HG02884 (cell line): Measurements from ENCODE around the gene SOCS7.
"Not testable (repeated sequence)": the region's sequence is repeated elsewhere in the genome, so short reads cannot be mapped to it uniquely, and the experiment has no call there.

Experiments used
- ATAC-seq: cut with Tn5 transposase; IDR thresholded peaks from one replicate; pipeline ENCODE4 v1.9.1; 2021; ENCODE audit warnings: mild to moderate bottlenecking, moderate library complexity; ENCODE audit not compliant: unreplicated experiment

The SOCS7 gene

GRCh38 chr17:38437313-38437712 is 85.7 kb downstream of the SOCS7 start:
- ATAC-seq: not testable (repeated sequence)

DNA sequence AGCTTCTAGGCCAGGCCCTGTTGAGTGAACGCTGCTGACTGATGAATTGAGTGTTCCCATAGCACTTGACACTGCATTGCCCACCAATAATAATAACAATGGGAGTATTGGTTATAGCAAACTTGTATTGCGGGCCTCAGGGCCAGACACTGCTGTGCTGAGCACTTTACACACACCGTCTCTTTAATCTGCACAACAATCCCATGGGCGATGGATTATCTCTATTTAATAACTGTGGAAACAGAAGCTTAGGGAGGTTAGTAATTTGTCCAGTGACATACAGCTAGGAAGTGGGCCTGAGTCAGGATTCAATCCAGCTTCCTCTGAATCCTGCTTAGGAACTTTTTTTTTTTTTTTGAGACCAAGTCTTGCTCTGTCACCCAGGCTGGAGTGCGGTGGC is 87.8 kb downstream of the SOCS7 start:
- ATAC-seq: no peak

DNA sequence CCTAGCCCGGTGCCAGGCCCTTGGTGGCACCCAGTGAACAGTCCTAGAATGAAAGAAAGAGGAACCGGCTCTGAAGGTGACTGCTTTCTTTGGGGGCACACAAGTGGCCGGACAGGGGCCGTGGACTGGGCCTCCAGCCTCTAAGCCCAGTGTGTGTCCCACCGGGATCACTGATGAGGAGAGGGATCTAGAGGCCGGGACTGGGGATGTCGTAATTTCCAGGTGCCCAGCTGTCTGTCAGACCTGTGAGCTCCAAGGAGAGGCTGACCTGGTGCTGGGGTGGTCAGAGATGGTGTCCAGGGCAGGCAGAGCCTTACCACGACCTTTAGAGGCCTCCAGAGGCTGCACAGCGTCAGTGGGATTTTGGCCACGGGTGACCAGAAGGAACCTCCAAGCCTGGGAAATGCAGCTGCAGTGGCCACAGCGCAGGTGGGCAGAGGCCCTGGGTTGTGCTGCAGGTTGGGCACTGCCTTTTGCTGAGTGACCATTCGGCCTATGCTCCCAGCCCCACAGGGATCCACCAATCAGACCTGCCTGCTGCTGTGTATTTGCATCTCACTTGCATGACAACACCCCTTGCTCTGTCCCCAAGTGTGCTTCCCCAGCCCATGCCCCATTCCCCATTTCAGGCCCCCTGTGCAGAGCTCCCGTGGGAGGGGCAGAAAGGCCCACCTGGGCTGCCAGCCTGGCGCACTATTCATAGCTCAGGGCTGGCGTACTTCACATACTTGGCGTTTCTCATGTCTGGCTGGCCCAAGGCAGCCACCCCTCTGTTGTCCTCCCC is 89.2 kb downstream of the SOCS7 start:
- ATAC-seq: no peak

- no peak for ATAC-seq
These were observed 89.9 kb downstream of the SOCS7 start for GRCh38 chr17:38441429-38442061.

- ATAC-seq: no peak
These were observed 90.9 kb downstream of the SOCS7 start for GRCh38 chr17:38442548-38442947.

DNA sequence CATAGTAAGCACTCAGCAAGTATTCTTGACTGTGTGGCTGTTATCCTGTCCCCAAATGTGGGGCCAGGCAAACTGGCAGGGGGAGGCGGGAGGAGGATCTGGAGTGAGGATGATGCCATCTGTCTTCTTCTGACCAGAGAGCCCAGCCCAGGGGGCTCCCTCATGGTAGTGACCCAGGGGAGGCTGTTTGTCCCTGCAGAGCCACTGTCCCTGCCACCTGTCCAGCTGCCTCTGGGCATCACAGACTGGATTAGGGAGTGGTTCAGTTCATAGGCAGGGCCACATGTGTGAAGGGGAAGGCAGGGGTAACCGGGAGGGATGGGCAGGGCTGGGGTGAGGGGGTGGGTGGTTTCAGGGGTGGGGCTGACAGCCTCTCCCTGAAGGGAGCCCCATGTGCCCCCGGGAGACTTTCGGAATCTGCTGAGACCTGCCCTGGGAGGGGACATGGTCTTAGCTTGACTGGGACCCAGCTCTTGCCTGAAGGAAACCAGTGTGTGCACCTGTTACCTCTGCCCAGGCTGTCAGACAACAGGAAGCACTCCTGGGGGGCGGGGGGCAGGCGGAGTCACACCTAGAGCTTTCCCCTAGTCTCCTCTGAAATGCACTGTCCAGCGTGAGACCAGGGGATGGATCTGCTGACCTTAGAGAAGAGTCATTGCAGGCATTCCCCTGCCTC is 91.8 kb downstream of the SOCS7 start:
- ATAC-seq: no peak

DNA sequence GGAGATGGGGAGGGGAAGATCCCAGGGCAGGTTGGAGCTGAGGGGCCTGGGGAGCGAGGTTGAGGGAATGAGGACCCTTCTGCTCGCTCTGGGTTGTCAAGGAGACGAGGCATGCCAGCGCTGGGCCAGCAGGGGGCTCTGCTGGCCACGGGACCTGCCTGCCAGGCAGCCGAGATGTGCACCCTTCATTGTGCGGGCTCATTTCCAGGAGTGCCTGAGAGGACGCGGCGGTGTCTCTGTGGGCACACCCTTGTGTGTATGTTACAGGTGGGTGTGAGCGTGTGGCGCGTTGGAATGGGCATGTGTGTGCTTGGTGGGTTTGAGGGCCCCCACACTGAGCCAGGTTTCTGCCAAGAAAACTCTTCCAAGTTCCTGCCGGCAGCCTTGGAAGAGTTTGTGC is 92.5 kb downstream of the SOCS7 start:
- ATAC-seq: no peak

DNA sequence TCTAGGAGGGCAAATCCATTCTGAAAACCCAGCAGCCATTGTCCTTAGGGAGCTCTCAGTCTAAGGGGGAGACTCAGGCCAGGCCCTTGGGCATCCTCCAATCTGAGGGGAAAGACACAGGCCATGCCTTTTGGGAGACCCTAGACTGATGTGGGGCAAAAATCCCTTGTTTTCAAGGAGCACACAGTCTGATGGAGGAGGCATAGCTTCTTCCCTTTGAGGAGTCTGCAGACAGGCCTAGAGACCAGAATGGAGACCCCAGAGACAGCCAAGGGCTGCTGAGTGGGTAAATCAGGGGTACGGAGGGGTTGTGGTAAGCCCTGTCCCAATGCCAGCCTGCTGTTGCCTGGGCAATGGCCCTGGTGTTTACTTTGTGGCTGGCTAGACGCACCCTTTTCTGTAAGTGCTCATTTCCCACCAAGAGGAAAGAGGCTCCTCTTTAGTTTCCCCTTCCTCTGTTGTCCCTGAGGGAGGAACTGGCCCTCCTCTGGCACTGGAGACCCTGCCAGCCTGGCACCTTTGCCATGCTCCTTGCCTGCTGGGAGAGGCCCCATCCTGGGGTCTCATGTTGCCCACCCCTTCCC is 96.0 kb downstream of the SOCS7 start:
- ATAC-seq: no peak

GRCh38 chr17:38448208-38448771 is 96.6 kb downstream of the SOCS7 start:
- no peak for ATAC-seq

GRCh38 chr17:38449364-38449763 is 97.7 kb downstream of the SOCS7 start:
- ATAC-seq: no peak

DNA sequence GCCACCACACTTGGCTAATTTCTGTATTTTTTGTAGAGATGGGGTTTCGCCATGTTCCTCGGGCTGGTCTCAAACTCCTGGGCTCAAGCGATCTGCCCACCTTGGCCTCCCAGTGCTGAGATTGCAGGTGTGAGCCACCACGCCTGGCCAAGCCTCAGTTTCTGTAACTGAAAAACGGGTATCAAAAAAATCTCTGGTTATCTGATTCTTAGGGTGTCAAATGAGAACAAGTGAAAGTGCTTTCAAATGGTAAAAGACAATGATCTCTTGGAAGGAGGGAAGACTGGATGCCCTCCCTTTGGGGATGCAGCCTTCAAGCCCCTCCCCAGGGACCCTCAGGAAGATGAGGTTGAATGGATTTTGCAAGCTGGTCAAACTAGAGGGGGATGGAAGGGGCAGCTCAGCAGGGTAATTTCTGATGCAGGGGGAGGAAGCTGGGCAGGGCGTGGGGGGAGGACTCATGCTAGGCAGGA is 98.9 kb downstream of the SOCS7 start:
- no peak for ATAC-seq

DNA sequence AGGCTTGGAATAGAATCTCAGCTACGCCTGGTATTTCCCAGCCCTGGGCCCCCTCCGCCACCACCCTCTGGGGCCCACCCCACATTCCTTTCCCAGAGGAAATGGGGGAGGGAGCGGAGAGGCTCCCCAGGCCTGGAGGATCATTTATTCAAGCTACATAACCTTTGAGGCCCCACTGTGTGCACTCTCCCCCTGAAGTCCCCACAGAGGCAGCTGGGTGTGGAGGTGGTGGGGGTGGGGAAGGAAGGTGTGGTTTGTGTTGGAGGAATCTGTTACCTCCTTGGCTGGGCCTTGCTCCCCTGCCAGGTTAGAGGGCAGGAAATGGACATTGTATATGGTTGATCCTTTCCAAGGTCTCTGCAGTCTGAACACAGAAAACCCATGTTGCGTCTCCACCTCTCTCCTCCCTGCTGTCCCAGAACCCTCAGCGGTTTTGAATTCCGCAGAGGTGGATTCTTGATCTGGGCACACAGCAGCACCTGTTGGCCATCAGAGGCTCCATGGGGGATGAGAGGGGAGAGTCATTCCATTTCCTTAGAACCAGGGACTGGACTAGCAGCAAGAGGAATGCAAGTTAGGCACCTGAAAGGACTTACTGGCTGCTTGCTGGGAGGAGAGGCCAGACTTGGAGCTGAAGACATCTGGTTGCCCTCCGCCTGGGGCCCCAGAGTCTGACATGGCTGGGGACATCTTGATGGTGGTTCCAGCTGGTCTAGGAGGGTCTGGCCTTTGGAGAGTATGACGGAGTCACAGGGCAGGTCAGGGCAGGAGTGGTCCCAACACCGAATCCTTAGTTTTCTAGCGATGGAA is 99.6 kb downstream of the SOCS7 start:
- ATAC-seq: no peak

DNA sequence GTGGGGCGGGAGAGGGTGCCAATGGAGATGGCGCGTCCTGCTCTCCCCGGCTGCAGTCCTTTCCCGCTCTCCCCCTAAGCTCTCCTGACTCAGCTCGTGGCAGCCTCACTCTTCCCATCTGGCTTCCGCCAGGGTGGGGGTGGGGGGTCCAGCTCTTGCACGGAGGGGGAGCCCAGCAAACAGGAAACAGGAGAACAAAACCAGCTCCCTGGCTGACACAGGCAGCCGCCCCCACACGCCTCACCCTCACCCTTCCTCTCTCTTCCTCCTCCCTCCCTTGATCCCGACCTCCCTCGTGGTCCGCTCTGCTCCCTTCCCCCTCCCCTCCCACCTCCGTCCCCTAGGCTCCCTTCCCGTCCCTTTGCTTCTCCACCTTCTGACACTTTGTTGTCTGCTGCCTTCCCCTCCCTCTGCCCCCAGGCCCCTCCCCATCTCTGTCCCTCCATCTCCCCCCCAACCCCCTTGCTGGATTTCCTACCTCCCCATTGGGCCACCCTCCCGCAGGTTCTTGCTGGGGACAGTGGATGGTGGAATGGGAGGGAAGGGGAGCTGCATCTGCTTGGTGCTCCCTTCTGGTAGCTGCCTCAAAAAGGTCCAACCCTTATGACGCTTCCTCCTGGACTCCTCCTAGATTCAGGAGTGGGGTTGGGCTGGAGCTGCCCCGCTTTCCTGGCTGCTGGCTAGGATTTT is 100.3 kb downstream of the SOCS7 start:
- no peak for ATAC-seq

DNA sequence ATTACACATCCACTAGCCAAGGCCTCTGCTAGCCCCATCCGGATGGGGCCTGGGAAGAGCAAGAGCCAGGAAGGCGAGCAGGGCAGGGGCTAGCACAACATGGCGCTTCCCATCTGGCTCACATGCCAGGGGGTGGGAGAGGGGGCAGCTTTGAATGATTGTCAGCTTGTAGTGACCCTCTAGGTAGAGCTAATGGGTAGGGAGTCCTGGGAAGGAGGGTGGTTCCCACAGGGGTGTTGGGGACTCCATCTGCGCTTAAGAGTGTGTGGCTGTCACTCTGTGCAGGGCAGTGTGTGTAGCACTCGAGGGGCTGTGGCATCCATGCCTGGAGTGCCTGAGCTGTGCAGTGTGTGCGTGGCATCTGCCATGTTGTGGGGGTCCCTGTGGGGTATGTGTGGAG is 101.1 kb downstream of the SOCS7 start:
- ATAC-seq: no peak

DNA sequence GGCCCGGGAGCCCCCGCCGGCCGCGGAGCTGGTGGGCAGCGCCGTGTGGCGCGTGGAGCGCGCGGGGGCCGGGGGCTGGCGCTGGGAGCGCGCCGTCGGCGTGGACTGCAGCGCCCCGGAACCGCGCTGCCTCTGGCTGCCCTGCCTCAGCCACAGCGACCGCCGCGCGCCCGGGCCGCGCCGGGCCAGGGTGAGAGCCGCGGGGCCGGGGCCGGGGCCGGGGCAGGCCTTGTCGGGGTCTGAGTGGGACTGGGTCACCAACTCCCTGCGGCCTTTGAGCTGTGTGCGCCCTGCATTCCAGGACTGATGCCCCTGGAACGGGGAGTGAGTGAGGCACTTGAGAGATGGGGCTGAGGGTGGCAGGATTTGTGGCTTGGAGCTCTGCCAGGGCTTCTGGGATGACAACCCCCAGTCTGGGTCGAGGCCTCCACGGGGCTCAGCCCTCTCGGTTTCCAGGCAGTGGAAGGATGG is 102.3 kb downstream of the SOCS7 start:
- ATAC-seq: no peak

DNA sequence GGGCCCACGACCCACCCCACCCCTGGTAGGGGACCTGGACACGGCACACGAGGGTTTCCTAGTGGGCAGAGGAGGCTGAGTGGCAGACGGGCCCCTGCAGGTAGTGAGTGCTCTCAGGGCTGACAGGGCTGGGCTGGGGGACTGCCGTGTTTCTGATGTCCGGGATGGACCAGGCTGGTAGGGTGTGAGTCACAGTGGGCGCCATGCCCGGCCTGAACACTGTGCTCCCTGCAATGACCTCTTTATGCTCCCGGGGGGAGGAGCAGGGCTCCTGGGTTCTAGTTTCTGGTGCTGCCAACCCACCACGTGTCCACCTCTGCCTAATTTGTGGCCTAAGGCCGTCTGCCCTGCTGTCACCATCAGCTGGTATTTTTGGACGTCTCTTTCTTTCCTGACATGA is 102.9 kb downstream of the SOCS7 start:
- no peak for ATAC-seq
